SU-DHL-6 (cell line): Measurements from ENCODE around the gene ADPGK.

Experiments used
- EZH2phosphoT487 ChIP-seq: fragments of 200-600 bp; sonication (generic), shearing (Covaris generic); conservative IDR thresholded peaks from 2 replicates; pipeline ENCODE4 v1.6.1; 2018; ENCODE audit warnings: mild to moderate bottlenecking, antibody characterized with exemption, low read length, moderate library complexity, mixed read lengths
- TF ChIP-seq, protein P1 (sequence below): fragments of 200-600 bp; sonication (generic); IDR thresholded peaks from one replicate; pipeline ENCODE4 v1.5.1; 2017; ENCODE audit warnings: antibody characterized with exemption, mild to moderate bottlenecking, low read length, moderate library complexity; ENCODE audit not compliant: insufficient read depth, poor library complexity, severe bottlenecking

DNA sequence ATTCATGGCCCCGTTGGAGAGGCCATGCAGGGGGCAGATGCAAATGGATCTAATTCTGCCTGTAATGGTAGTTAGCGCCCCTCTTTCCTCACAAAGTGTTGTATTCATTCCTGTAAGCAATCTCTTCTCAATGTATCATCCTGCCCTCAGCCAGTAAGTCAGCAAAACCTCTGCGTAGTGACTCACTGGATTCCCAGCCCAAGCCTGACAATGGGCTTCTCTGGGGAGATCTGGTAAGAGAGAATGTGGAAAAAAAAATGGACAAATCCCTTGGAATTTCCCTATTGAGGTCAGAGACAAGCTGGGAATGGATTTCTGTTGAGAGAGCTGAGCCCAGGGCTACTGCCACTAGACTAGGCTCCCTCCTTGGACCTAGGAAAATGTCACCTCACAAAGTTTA is 25.4 kb downstream of the ADPGK start:
- TF ChIP-seq, protein P1, sequence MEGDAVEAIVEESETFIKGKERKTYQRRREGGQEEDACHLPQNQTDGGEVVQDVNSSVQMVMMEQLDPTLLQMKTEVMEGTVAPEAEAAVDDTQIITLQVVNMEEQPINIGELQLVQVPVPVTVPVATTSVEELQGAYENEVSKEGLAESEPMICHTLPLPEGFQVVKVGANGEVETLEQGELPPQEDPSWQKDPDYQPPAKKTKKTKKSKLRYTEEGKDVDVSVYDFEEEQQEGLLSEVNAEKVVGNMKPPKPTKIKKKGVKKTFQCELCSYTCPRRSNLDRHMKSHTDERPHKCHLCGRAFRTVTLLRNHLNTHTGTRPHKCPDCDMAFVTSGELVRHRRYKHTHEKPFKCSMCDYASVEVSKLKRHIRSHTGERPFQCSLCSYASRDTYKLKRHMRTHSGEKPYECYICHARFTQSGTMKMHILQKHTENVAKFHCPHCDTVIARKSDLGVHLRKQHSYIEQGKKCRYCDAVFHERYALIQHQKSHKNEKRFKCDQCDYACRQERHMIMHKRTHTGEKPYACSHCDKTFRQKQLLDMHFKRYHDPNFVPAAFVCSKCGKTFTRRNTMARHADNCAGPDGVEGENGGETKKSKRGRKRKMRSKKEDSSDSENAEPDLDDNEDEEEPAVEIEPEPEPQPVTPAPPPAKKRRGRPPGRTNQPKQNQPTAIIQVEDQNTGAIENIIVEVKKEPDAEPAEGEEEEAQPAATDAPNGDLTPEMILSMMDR, result no peak
- TF ChIP-seq EZH2phosphoT487, result no peak
